LNCAP (cell line): ENCODE measurements around the gene IL4.

Experiments used
- TF ChIP-seq, protein P1 (sequence below): fragments of 450-650 bp; IDR thresholded peaks from 2 replicates; pipeline ENCODE4 v1.5.1; 2017; ENCODE audit warnings: mild to moderate bottlenecking

The IL4 gene

DNA sequence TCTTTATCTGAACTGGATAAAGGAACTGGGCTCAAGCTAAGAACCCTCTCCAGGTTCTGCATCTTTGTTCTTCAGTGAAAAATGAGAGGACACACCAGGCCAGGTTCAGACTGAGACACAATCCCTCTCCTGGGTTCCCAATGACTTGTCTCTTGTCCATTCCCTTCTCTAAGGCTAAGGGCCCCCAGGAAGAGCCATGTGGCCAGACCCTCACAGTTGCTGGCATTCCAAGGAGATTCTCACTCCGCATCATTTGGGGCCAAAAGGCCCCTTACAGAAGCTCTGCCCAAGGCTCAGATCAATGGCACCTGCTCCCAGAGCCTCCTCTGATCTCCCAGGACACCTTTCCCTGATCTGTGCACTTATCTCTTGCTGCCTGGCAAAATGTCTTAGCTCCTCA lies 4.9 kb downstream of the IL4 start:
- TF ChIP-seq, protein P1, sequence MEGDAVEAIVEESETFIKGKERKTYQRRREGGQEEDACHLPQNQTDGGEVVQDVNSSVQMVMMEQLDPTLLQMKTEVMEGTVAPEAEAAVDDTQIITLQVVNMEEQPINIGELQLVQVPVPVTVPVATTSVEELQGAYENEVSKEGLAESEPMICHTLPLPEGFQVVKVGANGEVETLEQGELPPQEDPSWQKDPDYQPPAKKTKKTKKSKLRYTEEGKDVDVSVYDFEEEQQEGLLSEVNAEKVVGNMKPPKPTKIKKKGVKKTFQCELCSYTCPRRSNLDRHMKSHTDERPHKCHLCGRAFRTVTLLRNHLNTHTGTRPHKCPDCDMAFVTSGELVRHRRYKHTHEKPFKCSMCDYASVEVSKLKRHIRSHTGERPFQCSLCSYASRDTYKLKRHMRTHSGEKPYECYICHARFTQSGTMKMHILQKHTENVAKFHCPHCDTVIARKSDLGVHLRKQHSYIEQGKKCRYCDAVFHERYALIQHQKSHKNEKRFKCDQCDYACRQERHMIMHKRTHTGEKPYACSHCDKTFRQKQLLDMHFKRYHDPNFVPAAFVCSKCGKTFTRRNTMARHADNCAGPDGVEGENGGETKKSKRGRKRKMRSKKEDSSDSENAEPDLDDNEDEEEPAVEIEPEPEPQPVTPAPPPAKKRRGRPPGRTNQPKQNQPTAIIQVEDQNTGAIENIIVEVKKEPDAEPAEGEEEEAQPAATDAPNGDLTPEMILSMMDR: no peak

DNA sequence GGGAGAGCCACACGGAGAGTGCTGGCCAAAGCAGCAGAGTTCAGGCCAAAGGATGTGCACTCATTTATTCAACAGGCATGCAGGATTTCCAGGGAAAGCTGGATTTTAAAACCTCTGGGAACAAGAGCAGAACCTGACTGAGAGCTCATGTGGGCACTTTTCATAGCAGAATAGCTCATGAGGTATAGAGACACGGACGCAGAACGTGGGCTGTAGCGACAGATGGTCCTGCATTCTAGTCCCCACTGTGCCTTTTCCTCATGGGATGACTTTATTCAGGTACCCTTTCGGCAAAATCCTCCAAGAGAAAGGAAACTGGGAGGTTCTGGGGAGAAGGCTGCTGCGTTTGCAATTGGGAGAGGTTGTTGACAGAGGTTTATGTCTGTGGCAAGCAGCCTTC lies 5.4 kb downstream of the IL4 start:
- TF ChIP-seq, protein P1: no peak

DNA sequence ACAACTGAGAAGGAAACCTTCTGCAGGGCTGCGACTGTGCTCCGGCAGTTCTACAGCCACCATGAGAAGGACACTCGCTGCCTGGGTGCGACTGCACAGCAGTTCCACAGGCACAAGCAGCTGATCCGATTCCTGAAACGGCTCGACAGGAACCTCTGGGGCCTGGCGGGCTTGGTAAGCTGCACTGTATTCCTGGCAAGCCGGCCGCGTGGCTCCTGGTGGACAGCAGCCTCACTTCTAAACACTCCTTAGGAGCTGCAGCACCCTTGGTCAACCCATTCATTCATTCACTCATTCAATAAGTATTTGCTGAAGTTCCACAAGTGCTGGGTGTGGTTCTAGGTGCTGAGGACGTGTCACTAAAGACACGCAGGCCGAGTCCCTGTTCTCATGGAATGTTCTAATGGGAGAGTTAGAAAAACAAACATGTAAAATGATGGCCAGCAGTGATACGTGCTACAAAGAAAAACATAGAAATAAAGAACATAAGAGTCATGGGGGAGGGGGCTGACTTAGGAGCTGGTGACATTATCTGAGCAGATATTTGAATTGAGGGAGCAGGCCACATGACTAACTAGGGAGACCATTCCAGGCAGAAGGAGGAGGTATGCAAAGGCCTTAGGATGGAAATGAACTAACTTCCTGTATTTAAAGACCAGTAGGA lies 6.1 kb downstream of the IL4 start:
- TF ChIP-seq, protein P1: no peak

DNA sequence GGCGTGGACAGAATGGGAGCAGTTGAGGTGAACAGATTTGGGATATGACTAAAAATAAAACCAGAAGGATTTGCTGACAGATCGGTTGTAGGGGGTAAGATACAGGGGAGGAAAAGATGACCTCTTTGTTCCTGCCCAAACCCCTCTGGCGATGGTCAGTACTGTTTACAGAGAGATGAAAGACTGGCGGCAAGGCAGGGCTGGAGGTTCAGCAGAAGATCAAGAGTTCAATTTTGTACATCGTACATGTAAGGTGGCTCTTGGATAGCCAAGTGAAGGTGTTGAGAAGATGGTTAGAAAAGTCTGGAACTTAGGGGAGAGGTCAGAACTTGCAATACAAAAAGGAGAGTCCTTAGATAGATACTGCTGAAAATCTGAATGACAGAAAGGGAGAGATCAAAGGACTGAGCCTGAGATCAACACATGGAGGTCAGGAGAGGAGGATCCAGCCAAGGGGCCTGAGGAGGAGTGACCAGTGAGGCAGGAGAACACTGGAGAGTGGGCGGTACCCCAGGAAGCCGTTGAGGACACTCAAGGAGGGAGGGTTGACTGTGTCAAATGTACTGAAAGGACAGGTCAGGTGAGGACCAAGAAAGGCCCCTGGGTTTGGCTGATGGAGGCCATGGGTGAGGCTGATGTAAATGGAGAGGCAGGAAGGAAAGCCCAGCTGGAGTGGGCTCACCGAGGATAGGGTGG lies 7.1 kb downstream of the IL4 start:
- TF ChIP-seq, protein P1: no peak

DNA sequence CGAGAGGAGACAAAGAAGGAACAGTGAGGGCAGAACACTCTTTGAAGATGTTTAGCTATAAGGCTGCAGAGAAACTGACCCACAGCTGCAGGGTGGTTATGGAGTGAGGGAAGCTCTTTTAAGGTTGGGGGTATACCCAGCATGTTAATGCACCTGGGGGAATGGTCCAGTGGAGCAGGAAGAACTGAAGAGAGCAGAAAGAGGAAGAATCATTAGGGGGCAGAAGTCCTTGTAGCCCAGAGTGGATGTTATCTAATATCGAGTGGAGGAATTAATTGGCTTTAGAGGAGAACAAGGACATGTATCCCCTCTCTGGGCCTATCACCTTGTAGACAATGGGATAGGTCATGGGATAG lies 7.7 kb downstream of the IL4 start:
- TF ChIP-seq, protein P1: no peak

DNA sequence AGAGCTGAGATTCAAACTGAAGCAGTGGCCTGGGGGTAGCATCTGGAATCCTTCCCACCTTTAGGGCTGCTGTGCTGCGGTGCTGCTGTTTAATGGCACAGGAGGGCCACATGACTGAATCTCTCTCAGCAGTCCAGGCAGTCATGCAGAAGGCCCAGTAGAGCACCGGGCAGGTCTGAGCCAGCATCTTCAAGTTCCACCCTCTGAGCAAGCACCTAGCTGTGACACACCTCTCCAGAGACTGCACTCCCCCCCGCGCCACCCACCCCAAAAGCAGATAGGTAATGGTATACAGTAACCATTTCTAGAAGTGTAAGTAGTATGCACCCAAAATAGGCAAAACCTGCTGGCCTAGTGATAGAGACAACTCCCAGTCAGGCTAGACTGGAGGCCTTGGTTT lies 8.2 kb downstream of the IL4 start:
- TF ChIP-seq, protein P1: no peak

DNA sequence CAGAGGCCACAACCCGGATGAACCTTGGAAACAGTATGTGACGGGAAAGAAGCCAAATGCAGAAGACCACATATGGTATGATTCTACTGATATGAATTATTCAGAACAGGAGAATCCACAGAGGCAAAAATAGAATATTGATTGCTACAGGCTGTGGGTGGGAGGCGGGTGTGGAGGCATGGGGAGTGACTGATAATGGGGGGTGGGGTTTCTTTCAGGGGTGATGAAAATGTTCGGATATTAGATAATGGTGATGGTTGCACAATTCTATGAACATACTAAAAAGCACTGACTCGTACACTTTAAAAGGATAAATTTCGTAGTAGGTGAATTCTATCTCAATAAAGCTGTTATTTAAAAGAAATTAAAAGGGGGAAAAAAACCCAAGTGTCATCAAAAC lies 10.7 kb downstream of the IL4 start:
- TF ChIP-seq, protein P1: no peak
